Coronary artery (tissue), 2 donors: ENCODE results near the gene ERICH6.

Experiments
- DNase-seq: peaks from one replicate; pipeline ENCODE4 v3.0.0-alpha.2; 2017; ENCODE audit warnings: low spot score
- H3K27ac ChIP-seq, 2 donors: fragments of 200-600 bp; sonication (generic); one replicate each; pipeline ENCODE4 v1.5.1; 2016 to 2019
- H3K4me3 ChIP-seq: fragments of 200-600 bp; sonication (generic); 2 replicates; pipeline ENCODE4 v1.5.1; 2016; ENCODE audit warnings: mild to moderate bottlenecking, moderate library complexity
- CTCF ChIP-seq: fragments of 200-600 bp; sonication (generic); IDR thresholded peaks from one replicate; pipeline ENCODE4 v1.5.1; 2019; ENCODE audit warnings: antibody characterized with exemption

The ERICH6 gene

GRCh38 chr3:150740733-150741496, 37.2 kb upstream of the ERICH6 start:
- no peak for DNase-seq
- TF ChIP-seq CTCF: no peak
- H3K27ac ChIP-seq: no peak overlapping the region
- no peak overlapping the region for H3K4me3 ChIP-seq

- Histone ChIP-seq H3K4me3 (no peak overlapping the region), H3K27ac (no peak overlapping the region)
- no peak for DNase-seq
- no peak for TF ChIP-seq CTCF
Observed at GRCh38 chr3:150739877-150740645, 36.3 kb upstream of the ERICH6 start.

- no peak overlapping the region for H3K4me3 ChIP-seq
- no peak overlapping the region for H3K27ac ChIP-seq
- DNase-seq: no peak
- no peak for TF ChIP-seq CTCF
Observed at GRCh38 chr3:150739200-150739863, 35.6 kb upstream of the ERICH6 start.

- DNase-seq: no peak
- Histone ChIP-seq H3K4me3 (no peak overlapping the region), H3K27ac (peak overlapping the region in 1 of 2 donors; percentile 43)
- TF ChIP-seq CTCF: no peak
Observed at GRCh38 chr3:150738688-150739087, 35.0 kb upstream of the ERICH6 start.

- TF ChIP-seq CTCF: no peak
- Histone ChIP-seq H3K4me3 (no peak overlapping the region), H3K27ac (peak overlapping the region in 1 of 2 donors; percentile 43)
- no peak for DNase-seq
Observed at GRCh38 chr3:150737874-150738679, 34.4 kb upstream of the ERICH6 start.

- no peak for DNase-seq
- no peak for TF ChIP-seq CTCF
- Histone ChIP-seq H3K27ac (no peak overlapping the region), H3K4me3 (no peak overlapping the region)
Observed at GRCh38 chr3:150736903-150737832, 33.4 kb upstream of the ERICH6 start.
